Naive thymus-derived CD8-positive, alpha-beta T cell (primary cell): Measurements from ENCODE around the gene ARHGEF11. TPM values are rescaled to one million over a fixed set of nuclear protein-coding genes. Genes with fewer than 3 reads are reported as not detected.

Source experiments
- ATAC-seq, 2 donors: fragments of 150-1000 bp; cut with Tn5 transposase in 1 of 2; sonication (Bioruptor Pico), chemical (Tn5 transposase) in 1 of 2; 1 replicate in 1 of 2; 2 replicates in 1 of 2; pipeline ENCODE4 v1.10.0; 2021; ENCODE audit warnings: mild to moderate bottlenecking in 2 of 2, moderate library complexity in 2 of 2
- POLR2A ChIA-PET: fragments of 350-600 bp; sonication (Branson Sonifier 250); formaldehyde crosslinking; loops from one replicate; lab custom pipeline; 2021; ENCODE audit warnings: antibody characterized with exemption; lab: Charles Lee
- DNase-seq, 10 donors: peaks; one replicate each; pipeline versions ENCODE4 v3.0.0 to v3.0.0-alpha.2; 2020 to 2022
- H3K27ac Mint-ChIP-seq, 10 donors: one replicate each; pipeline ENCODE4 v1.8.0; 2020 to 2022; ENCODE audit warnings: mild to moderate bottlenecking in 10 of 10, mixed read lengths in 10 of 10, moderate library complexity in 4 of 10, inconsistent platforms in 1 of 10
- H3K27me3 Mint-ChIP-seq, 5 donors: one replicate each; pipeline ENCODE4 v1.8.0; 2021 to 2022; ENCODE audit warnings: mixed read lengths in 5 of 5
- H3K36me3 Mint-ChIP-seq, 3 donors: one replicate each; pipeline ENCODE4 v1.8.0; 2020 to 2022; ENCODE audit warnings: mixed read lengths in 3 of 3, mild to moderate bottlenecking in 2 of 3, inconsistent platforms in 1 of 3
- H3K4me1 Mint-ChIP-seq, 4 donors: one replicate each; pipeline ENCODE4 v1.8.0; 2021 to 2022; ENCODE audit warnings: mixed read lengths in 4 of 4
- H3K4me3 Mint-ChIP-seq, 10 donors: one replicate each; pipeline ENCODE4 v1.8.0; 2020 to 2022; ENCODE audit warnings: mild to moderate bottlenecking in 10 of 10, mixed read lengths in 10 of 10, moderate library complexity in 6 of 10, inconsistent platforms in 1 of 10
- H3K9me3 Mint-ChIP-seq, 9 donors: one replicate each; pipeline ENCODE4 v1.8.0; 2020 to 2022; ENCODE audit warnings: mixed read lengths in 9 of 9, mild to moderate bottlenecking in 3 of 9, inconsistent platforms in 1 of 9, moderate library complexity in 1 of 9
- polyA plus RNA-seq, 3 donors: library from polyadenylated mRNA; unstranded; fragments of 300-500 nt; fragmentation: Illumina TruSeq; gene quantifications; one replicate each; pipeline ENCODE4 v1.2.3, GENCODE V29; 2021
- total RNA-seq, 8 experiments: library from RNA in 2 of 8; stranded (reverse) in 2 of 8; gene quantifications; one replicate each; pipeline ENCODE4 v1.2.3 and lab custom pipeline; 2021 to 2026

Gene ARHGEF11
- total and polyA plus RNA-seq, 5 experiments from 2014 or later: 4.5 to 35.3 (median 15.8) TPM

DNA sequence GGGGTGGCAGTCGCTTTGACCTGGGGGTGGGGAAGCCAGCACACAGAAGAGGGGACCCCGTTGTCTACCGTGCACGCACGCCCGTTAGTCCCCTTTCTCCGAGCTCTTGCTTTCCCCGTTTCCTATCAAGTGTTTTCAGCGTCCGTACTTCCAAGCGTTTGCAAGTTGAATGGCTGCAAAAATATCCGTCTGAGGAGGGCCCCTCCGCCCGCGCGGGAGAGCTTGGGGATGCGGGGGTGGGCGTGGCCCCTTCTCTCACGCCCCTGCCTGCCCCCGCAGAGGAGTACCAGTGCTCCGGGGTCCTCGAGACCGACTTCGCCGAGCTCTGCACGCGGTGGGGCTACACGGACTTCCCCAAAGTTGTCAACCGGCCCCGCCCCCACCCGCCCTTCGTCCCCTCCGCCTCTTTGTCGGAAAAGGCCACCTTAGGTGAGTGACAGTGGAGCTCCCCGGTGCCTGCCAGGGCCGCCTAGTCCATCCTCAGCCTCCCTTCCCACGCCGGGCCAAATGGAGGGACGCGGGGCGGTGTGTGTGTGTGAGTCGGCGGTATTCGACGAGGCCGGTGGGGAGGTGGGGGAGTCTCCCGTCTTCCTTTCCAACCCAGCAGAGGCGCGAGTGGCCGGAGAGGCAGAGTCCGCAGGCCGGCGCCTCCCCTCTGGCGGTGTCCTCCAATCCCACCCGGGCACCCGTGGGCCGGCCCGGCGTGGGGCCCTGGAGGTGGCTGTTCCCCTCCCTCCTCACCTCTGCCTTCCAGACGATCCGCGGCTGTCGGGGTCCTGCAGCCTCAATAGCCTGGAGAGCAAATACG lies 121.7 kb downstream of the ARHGEF11 start:
- peak overlapping the region in 5 of 10 donors; percentile 15 to 77 (median 62) for H3K4me3 Mint-ChIP-seq
- peaks cover 53 to 96% (median 68%) of the 10 kb centered on the region in 5 donors for H3K27me3 Mint-ChIP-seq
- no peaks in the 10 kb centered on the region for H3K9me3 Mint-ChIP-seq
- H3K27ac Mint-ChIP-seq: peak overlapping the region in 1 of 10 donors; percentile 2
- H3K36me3 Mint-ChIP-seq: peaks cover 0 to 3% (median 0%) of the 10 kb centered on the region in 3 donors
- H3K4me1 Mint-ChIP-seq: peaks cover 16 to 34% (median 28%) of the 10 kb centered on the region in 4 donors
- ATAC-seq (peak in 1 of 2 donors; percentile 8), DNase-seq (peak in 1 of 10 donors; percentile 13)
- POLR2A ChIA-PET: interaction anchor here (0.8 kb wide), 1 partner anchor 229 kb away, joined by 5 read pairs; no protein-coding TSS in a partner anchor

GRCh38 chr1:156922986-156923669 lies 122.4 kb downstream of the ARHGEF11 start:
- DNase-seq: no peak
- POLR2A ChIA-PET: no interaction called here
- ATAC-seq: no peak
- Mint-ChIP-seq H3K36me3 (peaks cover 0 to 3% (median 0%) of the 10 kb centered on the region in 3 donors), H3K27ac (peak overlapping the region in 4 of 10 donors; percentile 2 to 69 (median 30)), H3K4me1 (peaks cover 16 to 30% (median 25%) of the 10 kb centered on the region in 4 donors), H3K27me3 (peaks cover 54 to 94% (median 70%) of the 10 kb centered on the region in 5 donors), H3K4me3 (peak overlapping the region in 9 of 10 donors; percentile 37 to 78 (median 64)), H3K9me3 (no peaks in the 10 kb centered on the region)

- Mint-ChIP-seq H3K27ac (no peak overlapping the region), H3K4me1 (peaks cover 11 to 18% (median 16%) of the 10 kb centered on the region in 4 donors), H3K36me3 (peaks cover 0 to 3% (median 0%) of the 10 kb centered on the region in 3 donors), H3K4me3 (peak overlapping the region in 4 of 10 donors; percentile 5 to 38 (median 13)), H3K27me3 (peaks cover 52 to 91% (median 60%) of the 10 kb centered on the region in 5 donors), H3K9me3 (peaks cover 0 to 2% (median 0%) of the 10 kb centered on the region in 9 donors)
- ATAC-seq: no peak
- DNase-seq: no peak
- POLR2A ChIA-PET: no interaction called here
These were observed 124.5 kb downstream of the ARHGEF11 start for GRCh38 chr1:156921053-156921529.

- peaks cover 0 to 2% (median 0%) of the 10 kb centered on the region in 9 donors for H3K9me3 Mint-ChIP-seq
- peak in 8 of 10 donors; percentile 35 to 70 (median 54) for DNase-seq
- H3K4me1 Mint-ChIP-seq: peaks cover 11 to 18% (median 15%) of the 10 kb centered on the region in 4 donors
- H3K27ac Mint-ChIP-seq: peak within 1 kb of the TSS in 1 of 10 donors; percentile 73
- peak; percentile 85 to 86 for ATAC-seq
- POLR2A ChIA-PET: no interaction called here
- peak within 1 kb of the TSS in 5 of 10 donors; percentile 5 to 43 (median 9) for H3K4me3 Mint-ChIP-seq
- H3K36me3 Mint-ChIP-seq: peaks cover 0 to 3% (median 0%) of the 10 kb centered on the region in 3 donors
- H3K27me3 Mint-ChIP-seq: peaks cover 50 to 90% (median 60%) of the 10 kb centered on the region in 5 donors
These were observed 125.1 kb downstream of the ARHGEF11 start, which contains the start of gene LRRC71 for GRCh38 chr1:156920233-156921052. LRRC71 (plus strand) TSS chr1:156920632; CDS start chr1:156920804, 172 bp downstream.

DNA sequence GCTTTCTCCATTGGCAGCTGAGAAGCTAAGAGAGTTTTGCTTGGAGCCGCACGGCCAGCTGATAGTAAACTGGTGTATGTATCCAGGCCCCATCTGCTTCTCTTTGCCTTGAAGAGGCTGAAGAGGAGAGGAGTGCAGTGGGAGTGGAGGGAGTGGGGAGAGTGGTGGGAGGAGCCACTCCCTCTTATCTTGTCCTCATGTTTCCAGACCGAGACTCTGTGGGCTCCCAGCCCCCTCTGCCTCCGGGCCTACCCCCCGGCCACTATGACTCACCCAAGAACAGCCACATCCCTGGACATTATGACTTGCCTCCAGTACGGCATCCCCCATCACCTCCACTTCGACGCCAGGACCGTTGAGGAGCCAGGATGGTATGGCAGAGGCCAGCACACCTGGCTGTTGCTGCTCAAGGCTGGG lies 131.1 kb downstream of the ARHGEF11 start:
- Mint-ChIP-seq H3K4me1 (peaks cover 0 to 6% (median 4%) of the 10 kb centered on the region in 4 donors), H3K9me3 (peaks cover 0 to 2% (median 0%) of the 10 kb centered on the region in 9 donors), H3K27ac (no peak overlapping the region), H3K4me3 (no peak overlapping the region), H3K36me3 (no peaks in the 10 kb centered on the region), H3K27me3 (peaks cover 32 to 68% (median 38%) of the 10 kb centered on the region in 5 donors)
- ATAC-seq: no peak
- no peak for DNase-seq
- POLR2A ChIA-PET: no interaction called here

GRCh38 chr1:156913809-156914387 lies 131.6 kb downstream of the ARHGEF11 start:
- peaks cover 29 to 65% (median 35%) of the 10 kb centered on the region in 5 donors for H3K27me3 Mint-ChIP-seq
- POLR2A ChIA-PET: no interaction called here

GRCh38 chr1:156912861-156913808 lies 132.4 kb downstream of the ARHGEF11 start:
- H3K27ac Mint-ChIP-seq: no peak overlapping the region
- H3K4me3 Mint-ChIP-seq: no peak overlapping the region
- ATAC-seq (no peak), DNase-seq (no peak)
- peaks cover 0 to 2% (median 0%) of the 10 kb centered on the region in 9 donors for H3K9me3 Mint-ChIP-seq
- H3K36me3 Mint-ChIP-seq: no peaks in the 10 kb centered on the region
- POLR2A ChIA-PET: no interaction called here
- peaks cover 23 to 57% (median 29%) of the 10 kb centered on the region in 5 donors for H3K27me3 Mint-ChIP-seq
- peaks cover 0 to 6% (median 4%) of the 10 kb centered on the region in 4 donors for H3K4me1 Mint-ChIP-seq

More at GRCh38 chr1:156913809-156914387, 131.6 kb downstream of the ARHGEF11 start:
- Mint-ChIP-seq H3K4me1 (peaks cover 0 to 6% (median 4%) of the 10 kb centered on the region in 4 donors), H3K4me3 (no peak overlapping the region), H3K9me3 (peaks cover 0 to 2% (median 0%) of the 10 kb centered on the region in 9 donors), H3K27ac (peak overlapping the region in 1 of 10 donors; percentile 84), H3K36me3 (no peaks in the 10 kb centered on the region)
- ATAC-seq (no peak), DNase-seq (no peak)

- Mint-ChIP-seq H3K4me1 (peaks cover 0 to 6% (median 4%) of the 10 kb centered on the region in 4 donors), H3K4me3 (no peak overlapping the region), H3K9me3 (no peaks in the 10 kb centered on the region), H3K36me3 (no peaks in the 10 kb centered on the region), H3K27me3 (peaks cover 21 to 54% (median 28%) of the 10 kb centered on the region in 5 donors), H3K27ac (no peak overlapping the region)
- ATAC-seq (no peak), DNase-seq (no peak)
- POLR2A ChIA-PET: no interaction called here
These were observed 133.2 kb downstream of the ARHGEF11 start for GRCh38 chr1:156912310-156912709.

GRCh38 chr1:156911577-156912298 lies 133.8 kb downstream of the ARHGEF11 start:
- ATAC-seq (no peak), DNase-seq (no peak)
- no peak overlapping the region for H3K4me3 Mint-ChIP-seq
- no peaks in the 10 kb centered on the region for H3K36me3 Mint-ChIP-seq
- peaks cover 0 to 7% (median 4%) of the 10 kb centered on the region in 4 donors for H3K4me1 Mint-ChIP-seq
- POLR2A ChIA-PET: no interaction called here
- no peaks in the 10 kb centered on the region for H3K9me3 Mint-ChIP-seq
- H3K27ac Mint-ChIP-seq: no peak overlapping the region
- peaks cover 18 to 48% (median 29%) of the 10 kb centered on the region in 5 donors for H3K27me3 Mint-ChIP-seq

- H3K4me3 Mint-ChIP-seq: no peak overlapping the region
- H3K27ac Mint-ChIP-seq: peak overlapping the region in 1 of 10 donors; percentile 83
- POLR2A ChIA-PET: interaction anchor here (0.6 to 0.8 kb wide), 2 partner anchors 57 to 59 kb away, joined by 3 read pairs; no protein-coding TSS in a partner anchor
- no peaks in the 10 kb centered on the region for H3K36me3 Mint-ChIP-seq
- ATAC-seq (peak; percentile 52 to 66), DNase-seq (peak; percentile 28 to 76 (median 56))
- peaks cover 0 to 2% (median 0%) of the 10 kb centered on the region in 9 donors for H3K9me3 Mint-ChIP-seq
- H3K4me1 Mint-ChIP-seq: peaks cover 0 to 6% (median 4%) of the 10 kb centered on the region in 4 donors
- peaks cover 15 to 34% (median 29%) of the 10 kb centered on the region in 5 donors for H3K27me3 Mint-ChIP-seq
These were observed 135.2 kb downstream of the ARHGEF11 start for GRCh38 chr1:156910309-156910782.
